Suprapubic skin (tissue), 4 donors: ENCODE results near the gene DUOXA2. TPM values are rescaled to one million over a fixed set of nuclear protein-coding genes. Genes with fewer than 3 reads are reported as not detected.
A peak's percentile ranks its signal among the peaks of the same experiment; 100 is the strongest.

Experiments
- DNase-seq, 2 donors: peaks; one replicate each; pipeline ENCODE4 v3.0.0-alpha.2; 2019; ENCODE audit warnings: low spot score in 2 of 2
- H3K27ac ChIP-seq: fragments of 200-600 bp; sonication (generic); one replicate; pipeline ENCODE4 v1.5.1; 2019
- H3K27me3 ChIP-seq: fragments of 200-600 bp; sonication (generic); one replicate; pipeline ENCODE4 v1.5.1; 2019
- H3K36me3 ChIP-seq: fragments of 200-600 bp; sonication (generic); one replicate; pipeline ENCODE4 v1.5.1; 2019
- H3K4me1 ChIP-seq: fragments of 200-600 bp; sonication (generic); one replicate; pipeline ENCODE4 v1.5.1; 2019
- H3K4me3 ChIP-seq: fragments of 200-600 bp; sonication (generic); one replicate; pipeline ENCODE4 v1.5.1; 2019; ENCODE audit warnings: mild to moderate bottlenecking
- H3K9me3 ChIP-seq: fragments of 200-600 bp; sonication (generic); one replicate; pipeline ENCODE4 v1.5.1; 2019
- CTCF ChIP-seq, 2 donors: fragments of 200-600 bp in 1 of 2; fragments of 450-650 bp in 1 of 2; sonication (generic) in 1 of 2; IDR thresholded peaks; one replicate each; pipeline ENCODE4 v1.5.1; 2016 to 2019; ENCODE audit warnings: antibody characterized with exemption in 2 of 2, mild to moderate bottlenecking in 1 of 2, moderate library complexity in 1 of 2
- EP300 ChIP-seq: sonication (generic); formaldehyde crosslinking; IDR thresholded peaks from one replicate; pipeline ENCODE4 v1.6.1; 2017; ENCODE audit warnings: antibody characterized with exemption
- POLR2A ChIP-seq, 2 donors: fragments of 450-650 bp; IDR thresholded peaks; one replicate each; pipeline ENCODE4 v1.6.1; 2017; ENCODE audit warnings: antibody characterized with exemption in 2 of 2, mild to moderate bottlenecking in 2 of 2, moderate library complexity in 2 of 2
- POLR2AphosphoS5 ChIP-seq, 3 donors: sonication (generic); formaldehyde crosslinking; IDR thresholded peaks; one replicate each; pipeline ENCODE4 v1.6.1; 2017; ENCODE audit warnings: antibody characterized with exemption in 3 of 3
- WGBS: methylation state at CpG from one replicate; pipeline ENCODE4 v1.1.5; 2018; 5-methylcytosine and 5-hydroxymethylcytosine counted together
- total RNA-seq, 4 donors: library from RNA; depleted of rRNA; stranded (reverse); fragments of >200 nt; gene quantifications; one replicate each; pipeline ENCODE4 v1.1.0, GENCODE V29; 2016

The DUOXA2 gene
- total RNA-seq, 4 donors from 2014 or later = not detected

GRCh38 chr15:45115312-45115820, 1.2 kb downstream of the DUOXA2 start:
- Histone ChIP-seq H3K27ac (no peak overlapping the region), H3K4me1 (peaks cover 52% of the 10 kb centered on the region), H3K9me3 (no peaks in the 10 kb centered on the region), H3K36me3 (no peaks in the 10 kb centered on the region), H3K4me3 (no peak overlapping the region), H3K27me3 (peaks cover 73% of the 10 kb centered on the region)
- WGBS = 41% methylated on average over 7 of the region's 7 CpGs
- DNase-seq = no peak
- no peak for TF ChIP-seq CTCF (IDR thresholded peaks at IDR 0.05)
- TF ChIP-seq POLR2AphosphoS5 (IDR thresholded peaks at IDR 0.05) = no peak
- TF ChIP-seq POLR2A (IDR thresholded peaks at IDR 0.05) = no peak
- TF ChIP-seq EP300 = no peak

- no peaks in the 10 kb centered on the region for H3K9me3 ChIP-seq
- H3K27me3 ChIP-seq = peaks cover 74% of the 10 kb centered on the region
- no peak for DNase-seq
- H3K36me3 ChIP-seq = no peaks in the 10 kb centered on the region
- TF ChIP-seq CTCF (IDR thresholded peaks at IDR 0.05) (no peak), EP300 (no peak), POLR2AphosphoS5 (IDR thresholded peaks at IDR 0.05) (no peak), POLR2A (IDR thresholded peaks at IDR 0.05) (no peak)
- H3K27ac ChIP-seq = no peak overlapping the region
- WGBS = 13% methylated on average over 19 of the region's 19 CpGs
- peaks cover 52% of the 10 kb centered on the region for H3K4me1 ChIP-seq
- H3K4me3 ChIP-seq = no peak overlapping the region
Observed at GRCh38 chr15:45116006-45116481, 1.9 kb downstream of the DUOXA2 start.

- H3K36me3 ChIP-seq = no peaks in the 10 kb centered on the region
- peaks cover 69% of the 10 kb centered on the region for H3K27me3 ChIP-seq
- H3K4me3 ChIP-seq = no peak overlapping the region
- TF ChIP-seq POLR2AphosphoS5 (IDR thresholded peaks at IDR 0.05) (no peak), CTCF (IDR thresholded peaks at IDR 0.05) (no peak), EP300 (no peak)
- WGBS = 7% methylated on average over 21 of the region's 65 CpGs
- H3K9me3 ChIP-seq = no peaks in the 10 kb centered on the region
- H3K27ac ChIP-seq = no peak overlapping the region
- no peak for DNase-seq
- peaks cover 48% of the 10 kb centered on the region for H3K4me1 ChIP-seq
Observed at GRCh38 chr15:45116482-45117307, 2.6 kb downstream of the DUOXA2 start.

- Histone ChIP-seq H3K36me3 (no peaks in the 10 kb centered on the region), H3K9me3 (no peaks in the 10 kb centered on the region), H3K4me1 (peaks cover 40% of the 10 kb centered on the region), H3K27me3 (peaks cover 60% of the 10 kb centered on the region), H3K4me3 (peak overlapping the region; percentile 13), H3K27ac (no peak overlapping the region)
- 37% methylated on average over 32 of the region's 33 CpGs for WGBS
- TF ChIP-seq POLR2A (IDR thresholded peaks at IDR 0.05) = no peak
- no peak for TF ChIP-seq CTCF (IDR thresholded peaks at IDR 0.05)
- no peak for TF ChIP-seq EP300
- TF ChIP-seq POLR2AphosphoS5 (IDR thresholded peaks at IDR 0.05) = no peak
- DNase-seq = no peak
Observed at GRCh38 chr15:45117308-45118130, 3.4 kb downstream of the DUOXA2 start.
